ENCODE results near the gene MGST2. TPM values are rescaled to one million over a fixed set of nuclear protein-coding genes. Genes with fewer than 3 reads are reported as not detected.
"Not testable (repeated sequence)": the region's sequence is repeated elsewhere in the genome, so short reads cannot be mapped to it uniquely, and the experiment has no call there.

The MGST2 gene
- total and polyA plus RNA-seq, 10 of the 15 experiments (the other 5 are each of a cell fraction or from before 2014, with no cell fraction given): 19.0 to 50.1 (median 30.6) TPM

DNA sequence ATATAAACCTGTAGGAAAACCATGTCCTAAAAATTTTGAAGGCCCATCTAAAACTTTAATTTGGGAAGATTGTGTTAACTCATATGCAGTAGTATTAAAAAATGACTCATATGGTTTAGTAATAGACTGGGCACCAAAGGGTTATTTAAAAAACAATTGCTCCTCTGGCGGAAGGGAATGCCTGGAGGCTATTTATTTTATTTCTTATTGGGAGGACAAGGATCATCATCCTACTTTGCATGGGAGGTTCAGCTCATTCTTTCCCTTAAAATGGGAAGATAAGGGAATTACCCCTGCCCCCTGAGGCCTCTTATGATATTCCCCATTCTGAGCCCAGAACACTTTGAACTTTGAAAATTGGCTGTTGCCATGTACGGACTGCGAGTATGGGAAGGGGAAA is 29.7 kb upstream of the MGST2 start (continued):
- TF ChIP-seq, protein P1, sequence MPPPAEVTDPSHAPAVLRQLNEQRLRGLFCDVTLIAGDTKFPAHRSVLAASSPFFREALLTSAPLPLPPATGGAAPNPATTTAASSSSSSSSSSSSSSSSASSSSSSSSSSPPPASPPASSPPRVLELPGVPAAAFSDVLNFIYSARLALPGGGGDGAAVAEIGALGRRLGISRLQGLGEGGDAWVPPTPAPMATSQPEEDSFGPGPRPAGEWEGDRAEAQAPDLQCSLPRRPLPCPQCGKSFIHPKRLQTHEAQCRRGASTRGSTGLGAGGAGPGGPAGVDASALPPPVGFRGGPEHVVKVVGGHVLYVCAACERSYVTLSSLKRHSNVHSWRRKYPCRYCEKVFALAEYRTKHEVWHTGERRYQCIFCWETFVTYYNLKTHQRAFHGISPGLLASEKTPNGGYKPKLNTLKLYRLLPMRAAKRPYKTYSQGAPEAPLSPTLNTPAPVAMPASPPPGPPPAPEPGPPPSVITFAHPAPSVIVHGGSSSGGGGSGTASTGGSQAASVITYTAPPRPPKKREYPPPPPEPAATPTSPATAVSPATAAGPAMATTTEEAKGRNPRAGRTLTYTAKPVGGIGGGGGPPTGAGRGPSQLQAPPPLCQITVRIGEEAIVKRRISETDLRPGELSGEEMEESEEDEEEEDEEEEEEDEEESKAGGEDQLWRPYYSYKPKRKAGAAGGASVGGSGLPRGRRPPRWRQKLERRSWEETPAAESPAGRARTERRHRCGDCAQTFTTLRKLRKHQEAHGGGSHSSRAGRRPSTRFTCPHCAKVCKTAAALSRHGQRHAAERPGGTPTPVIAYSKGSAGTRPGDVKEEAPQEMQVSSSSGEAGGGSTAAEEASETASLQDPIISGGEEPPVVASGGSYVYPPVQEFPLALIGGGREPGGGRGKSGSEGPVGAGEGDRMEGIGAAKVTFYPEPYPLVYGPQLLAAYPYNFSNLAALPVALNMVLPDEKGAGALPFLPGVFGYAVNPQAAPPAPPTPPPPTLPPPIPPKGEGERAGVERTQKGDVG (CRISPR knock-in tag; IDR thresholded peaks at IDR 0.05): no peak
- no peak for TF ChIP-seq RUNX3 (IDR thresholded peaks at IDR 0.05; ENCODE audit: low read length)
- no peak for TF ChIP-seq KLF5 (IDR thresholded peaks at IDR 0.05; ENCODE audit: partially characterized antibody)

DNA sequence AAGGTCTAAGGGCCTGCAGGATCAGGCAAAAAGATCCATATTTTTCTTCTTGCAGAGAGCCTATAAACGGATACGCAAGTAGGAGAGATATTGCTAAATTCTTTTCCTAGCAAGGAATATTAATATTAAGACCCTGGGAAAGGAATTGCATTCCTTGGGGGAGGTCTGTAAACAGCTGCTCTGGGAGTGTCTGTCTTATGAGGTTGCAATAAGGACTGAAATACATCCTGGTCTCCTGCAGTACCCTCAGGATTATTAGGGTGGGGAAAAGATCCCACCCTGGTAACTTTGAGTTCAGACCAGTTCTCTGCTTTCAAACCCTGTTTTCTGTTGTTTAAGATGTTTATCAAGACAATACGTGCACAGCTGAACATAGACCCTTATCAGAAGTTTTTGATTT is 27.3 kb upstream of the MGST2 start:
- H2AFZ ChIP-seq (ENCODE audit: control insufficient read depth, low read depth, low read length); H4K20me1 ChIP-seq (ENCODE audit: control insufficient read depth, insufficient read depth); RAD21 ChIA-PET (ENCODE audit: unreplicated experiment); H3K4me3 ChIP-seq; H3K36me3 ChIP-seq (ENCODE audit: control insufficient read depth in 2 of 2, insufficient read depth in 2 of 2, low read length in 1 of 2); H3K27me3 ChIP-seq (replicated peaks in 1 of 2; ENCODE audit: control insufficient read depth in 2 of 2, insufficient read depth in 2 of 2, low read length in 1 of 2); intact Hi-C loops (cut with micrococcal nuclease; ENCODE audit: unreplicated experiment); CTCF ChIA-PET; H3K27ac ChIP-seq (ENCODE audit: control insufficient read depth, insufficient read depth); H3K4me2 ChIP-seq (ENCODE audit: control insufficient read depth, insufficient read depth); H3K79me2 ChIP-seq (ENCODE audit: control insufficient read depth, insufficient read depth, low read length); FAIRE-seq; H3K9ac ChIP-seq (ENCODE audit: control insufficient read depth, insufficient read depth, low read length); DNase-seq (ENCODE audit: low read depth, low spot score); SMC1A ChIA-PET (ENCODE audit: uncharacterized antibody, unreplicated experiment); H3K9me3 ChIP-seq (replicated peaks; ENCODE audit: control insufficient read depth, insufficient read depth, low read length); POLR2A ChIA-PET; BruUV-seq (replicated peaks); ATAC-seq; H3K4me1 ChIP-seq (ENCODE audit: control insufficient read depth, insufficient read depth, low read length); in situ Hi-C loops (cut with MboI): not testable (repeated sequence)
- 30% methylated on average over 3 of the region's 3 CpGs for WGBS (ENCODE audit: insufficient coverage, insufficient replicate concordance, low lambda C conversion rate, missing lambda C conversion rate)
